GM12892 (cell line): ENCODE results near the gene LAMP1.

Experiments
- POLR2A ChIP-seq: IDR thresholded peaks from 2 replicates; pipeline ENCODE4 v1.6.1; 2011; ENCODE audit warnings: low read depth, low read length, control low read depth
- POLR2AphosphoS5 ChIP-seq: IDR thresholded peaks from 2 replicates; pipeline ENCODE4 v1.6.1; 2011; ENCODE audit warnings: low read depth, low read length, control low read depth
- TAF1 ChIP-seq: IDR thresholded peaks from 2 replicates; pipeline ENCODE4 v1.6.1; 2011; ENCODE audit warnings: low read depth, mild to moderate bottlenecking, control low read depth, low read length, borderline replicate concordance

DNA sequence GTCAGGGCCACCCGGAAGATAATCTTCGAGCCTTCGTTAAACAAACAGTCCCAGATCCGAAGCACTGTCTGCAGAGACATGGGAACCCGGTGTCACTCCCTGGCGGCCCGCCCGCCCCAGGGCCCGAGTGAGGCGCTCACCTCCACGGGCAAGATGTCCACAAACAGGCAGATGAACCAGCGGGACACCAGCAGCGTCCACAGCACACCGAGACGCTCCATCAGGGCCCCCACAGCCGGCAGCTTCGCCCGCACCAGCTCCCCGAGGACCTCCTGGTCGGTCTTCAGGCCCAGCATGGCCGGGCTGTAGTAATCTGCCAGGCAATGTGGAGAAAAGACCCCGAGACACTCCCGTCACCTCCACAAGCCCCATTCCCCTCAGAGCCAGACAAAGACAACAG lies 28.7 kb downstream of the LAMP1 start:
- TF ChIP-seq POLR2AphosphoS5 = no peak
- no peak for TF ChIP-seq POLR2A
- no peak for TF ChIP-seq TAF1
